ENCODE results near the gene ASXL1. TPM values are rescaled to one million over a fixed set of nuclear protein-coding genes. Genes with fewer than 3 reads are reported as not detected.

The ASXL1 gene
- polyA plus RNA-seq, 3 donors = 1.8 to 47.1 (median 2.8) TPM

GRCh38 chr20:32443386-32443974, 85.3 kb downstream of the ASXL1 start:
- H3K9ac ChIP-seq (ENCODE audit: insufficient read depth, low read length, poor library complexity, severe bottlenecking) = no peak overlapping the region
- Mint-ChIP-seq H3K4me1 (peaks cover 4% of the 10 kb centered on the region), H3K4me3 (no peak overlapping the region), H3K36me3 (peaks cover 60 to 63% of the 10 kb centered on the region in 2 donors), H3K9me3 (no peaks in the 10 kb centered on the region), H3K27ac (peak overlapping the region in 2 of 7 donors; percentile 3 to 33), H3K27me3 (ENCODE audit: low read depth in 3 of 3) (no peaks in the 10 kb centered on the region)
- no peak for TF ChIP-seq CTCF (IDR thresholded peaks at IDR 0.05)
- H3K4me2 ChIP-seq (replicated peaks; ENCODE audit: extremely low read depth, low read length, poor library complexity, severe bottlenecking) = no peak overlapping the region
- H3K36me3 ChIP-seq (replicated peaks in 1 of 2; ENCODE audit: control insufficient read depth in 1 of 2, insufficient read depth in 2 of 2, low read length in 2 of 2) = peaks cover 32 to 96% of the 10 kb centered on the region in 2 donors
- H3K27me3 ChIP-seq (ENCODE audit: control insufficient read depth in 2 of 2, insufficient read depth in 2 of 2, low read length in 2 of 2) = no peaks in the 10 kb centered on the region
- H4K20me1 ChIP-seq (ENCODE audit: insufficient read depth, low read length) = peaks cover 16% of the 10 kb centered on the region
- peaks cover 0 to under 1% of the 10 kb centered on the region in 2 donors for H3K4me1 ChIP-seq (ENCODE audit: control insufficient read depth in 1 of 2, insufficient read depth in 2 of 2, low read length in 2 of 2)
- intact Hi-C loops (cut with micrococcal nuclease) = no loop called here
- 93% methylated on average over 3 of the region's 3 CpGs for WGBS (ENCODE audit: insufficient coverage)
- H3K4me3 ChIP-seq (replicated peaks in 1 of 3; ENCODE audit: low read depth in 2 of 3, low read length in 3 of 3) = no peak overlapping the region
- no peaks in the 10 kb centered on the region for H3K79me2 ChIP-seq (ENCODE audit: insufficient read depth, low read length)
- no peak overlapping the region for H2AFZ ChIP-seq (ENCODE audit: insufficient read depth, low read depth, low read length, poor library complexity, severe bottlenecking)
- H3K9me3 ChIP-seq (replicated peaks in 1 of 2; ENCODE audit: control insufficient read depth in 1 of 2, insufficient read depth in 1 of 2, low read length in 2 of 2) = no peaks in the 10 kb centered on the region
- no peak overlapping the region for H3K27ac ChIP-seq (ENCODE audit: low read depth in 1 of 2, low read length in 2 of 2)
- DNase-seq = no peak

GRCh38 chr20:32444474-32445220, 86.5 kb downstream of the ASXL1 start:
- peaks cover 49 to 52% of the 10 kb centered on the region in 2 donors for H3K36me3 Mint-ChIP-seq
- Histone ChIP-seq H3K9ac (ENCODE audit: insufficient read depth, low read length, poor library complexity, severe bottlenecking) (no peak overlapping the region), H3K4me2 (replicated peaks; ENCODE audit: extremely low read depth, low read length, poor library complexity, severe bottlenecking) (no peak overlapping the region), H4K20me1 (ENCODE audit: insufficient read depth, low read length) (peaks cover 20% of the 10 kb centered on the region), H3K4me1 (ENCODE audit: control insufficient read depth in 1 of 2, insufficient read depth in 2 of 2, low read length in 2 of 2) (peaks cover 10 to 12% of the 10 kb centered on the region in 2 donors), H3K27me3 (ENCODE audit: control insufficient read depth in 2 of 2, insufficient read depth in 2 of 2, low read length in 2 of 2) (no peaks in the 10 kb centered on the region), H2AFZ (ENCODE audit: insufficient read depth, low read depth, low read length, poor library complexity, severe bottlenecking) (no peak overlapping the region), H3K79me2 (ENCODE audit: insufficient read depth, low read length) (no peaks in the 10 kb centered on the region), H3K9me3 (replicated peaks in 1 of 2; ENCODE audit: control insufficient read depth in 1 of 2, insufficient read depth in 1 of 2, low read length in 2 of 2) (no peaks in the 10 kb centered on the region), H3K4me3 (replicated peaks in 1 of 3; ENCODE audit: low read depth in 2 of 3, low read length in 3 of 3) (no peak overlapping the region), H3K27ac (ENCODE audit: low read depth in 1 of 2, low read length in 2 of 2) (no peak overlapping the region), H3K36me3 (replicated peaks in 1 of 2; ENCODE audit: control insufficient read depth in 1 of 2, insufficient read depth in 2 of 2, low read length in 2 of 2) (peaks cover 22 to 87% of the 10 kb centered on the region in 2 donors)
- H3K27ac Mint-ChIP-seq = peak overlapping the region in 2 of 7 donors; percentile 56 to 64
- H3K4me1 Mint-ChIP-seq = peaks cover 15% of the 10 kb centered on the region
- no peak overlapping the region for H3K4me3 Mint-ChIP-seq
- no peak for DNase-seq
- intact Hi-C loops (cut with micrococcal nuclease) = no loop called here
- H3K27me3 Mint-ChIP-seq (ENCODE audit: low read depth in 3 of 3) = no peaks in the 10 kb centered on the region
- 100% methylated on average over 1 of the region's 7 CpGs for WGBS (ENCODE audit: insufficient coverage)
- H3K9me3 Mint-ChIP-seq = no peaks in the 10 kb centered on the region
- TF ChIP-seq CTCF (IDR thresholded peaks at IDR 0.05) = no peak
